ENCODE results near the gene AKAP6. TPM values are rescaled to one million over a fixed set of nuclear protein-coding genes. Genes with fewer than 3 reads are reported as not detected.

Gene AKAP6
- total RNA-seq, 1 donor from 2014 or later: 1.3 TPM

- no peaks in the 10 kb centered on the region for H3K36me3 ChIP-seq (ENCODE audit: control insufficient read depth, insufficient read depth, low read length)
- H3K27me3 ChIP-seq (ENCODE audit: control insufficient read depth, insufficient read depth, low read length): no peaks in the 10 kb centered on the region
- DNase-seq (ENCODE audit: low read depth): no peak
- no peak for TF ChIP-seq CTCF (IDR thresholded peaks at IDR 0.05; ENCODE audit: insufficient read depth, low read length, poor library complexity, severe bottlenecking)
- no peak overlapping the region for H3K4me3 ChIP-seq (ENCODE audit: low read depth, low read length)
Observed at GRCh38 chr14:32336702-32337101, 7.6 kb downstream of the AKAP6 start.

GRCh38 chr14:32337759-32338158, 8.7 kb downstream of the AKAP6 start:
- Histone ChIP-seq H3K4me3 (ENCODE audit: low read depth, low read length) (no peak overlapping the region), H3K36me3 (ENCODE audit: control insufficient read depth, insufficient read depth, low read length) (no peaks in the 10 kb centered on the region), H3K27me3 (ENCODE audit: control insufficient read depth, insufficient read depth, low read length) (no peaks in the 10 kb centered on the region)
- no peak for DNase-seq (ENCODE audit: low read depth)
- TF ChIP-seq CTCF (IDR thresholded peaks at IDR 0.05; ENCODE audit: insufficient read depth, low read length, poor library complexity, severe bottlenecking): no peak

GRCh38 chr14:32339188-32339587, 10.1 kb downstream of the AKAP6 start:
- TF ChIP-seq CTCF (IDR thresholded peaks at IDR 0.05; ENCODE audit: insufficient read depth, low read length, poor library complexity, severe bottlenecking): no peak
- DNase-seq (ENCODE audit: low read depth): no peak
- no peaks in the 10 kb centered on the region for H3K27me3 ChIP-seq (ENCODE audit: control insufficient read depth, insufficient read depth, low read length)
- H3K36me3 ChIP-seq (ENCODE audit: control insufficient read depth, insufficient read depth, low read length): no peaks in the 10 kb centered on the region
- H3K4me3 ChIP-seq (ENCODE audit: low read depth, low read length): no peak overlapping the region

GRCh38 chr14:32341947-32342846, 13.1 kb downstream of the AKAP6 start:
- no peak for TF ChIP-seq CTCF (IDR thresholded peaks at IDR 0.05; ENCODE audit: insufficient read depth, low read length, poor library complexity, severe bottlenecking)
- Histone ChIP-seq H3K36me3 (ENCODE audit: control insufficient read depth, insufficient read depth, low read length) (no peaks in the 10 kb centered on the region), H3K4me3 (ENCODE audit: low read depth, low read length) (no peak overlapping the region), H3K27me3 (ENCODE audit: control insufficient read depth, insufficient read depth, low read length) (no peaks in the 10 kb centered on the region)
- DNase-seq (ENCODE audit: low read depth): no peak

- no peak for TF ChIP-seq CTCF (IDR thresholded peaks at IDR 0.05; ENCODE audit: insufficient read depth, low read length, poor library complexity, severe bottlenecking)
- Histone ChIP-seq H3K36me3 (ENCODE audit: control insufficient read depth, insufficient read depth, low read length) (no peaks in the 10 kb centered on the region), H3K27me3 (ENCODE audit: control insufficient read depth, insufficient read depth, low read length) (no peaks in the 10 kb centered on the region), H3K4me3 (ENCODE audit: low read depth, low read length) (no peak overlapping the region)
- no peak for DNase-seq (ENCODE audit: low read depth)
Observed at GRCh38 chr14:32342847-32343194, 13.7 kb downstream of the AKAP6 start.

Measured in kidney epithelial cell (primary cell).